HepG2 (cell line): ENCODE data around the gene APEX2. TPM values are rescaled to one million over a fixed set of nuclear protein-coding genes. Genes with fewer than 3 reads are reported as not detected.
A peak's percentile ranks its signal among the peaks of the same experiment; 100 is the strongest.

Source experiments
- ATAC-seq: fragments of 200-7000 bp; cut with Tn5 transposase; 3 replicates; pipeline ENCODE4 v1.9.1; 2020; ENCODE audit warnings: mild to moderate bottlenecking, moderate library complexity
- BruUV-seq: library from RNA; stranded (reverse); fragments of 400-500 nt; replicated peaks from 2 replicates; lab custom pipeline; 2021; lab: Mats Ljungman, UMichigan
- CTCF ChIA-PET: fragments of 300-600 bp; formaldehyde crosslinking; extraction: SDS; loops from one replicate; lab custom pipeline; 2021; ENCODE audit warnings: low total read pairs, inconsistent platforms, low intra/inter-chr PET ratio; lab: Yijun Ruan, JAX
- POLR2A ChIA-PET: fragments of 350-600 bp; sonication (Branson Sonifier 250); formaldehyde crosslinking; loops from one replicate; lab custom pipeline; 2020; ENCODE audit warnings: antibody characterized with exemption, inconsistent platforms; lab: Yijun Ruan, JAX
- DNase-seq: peaks from one replicate; pipeline ENCODE4 v3.0.0-alpha.2; 2015; ENCODE audit warnings: low spot score
- FAIRE-seq: peaks from 3 replicates; lab custom pipeline; 2011; peaks lifted over from hg19 to GRCh38; lab: Jason Lieb, UNC
- H2AFZ ChIP-seq: one replicate; pipeline ENCODE4 v1.6.1; 2011; ENCODE audit warnings: low read length, inconsistent platforms
- H3K27ac ChIP-seq: fragments of 300-600 bp; 3 replicates; pipeline ENCODE4 v1.8.0; 2011; ENCODE audit warnings: mixed run types, mild to moderate bottlenecking, mixed read lengths, low read length, inconsistent platforms; ENCODE audit not compliant: insufficient read depth; ENCODE audit errors: extremely low read length
- H3K27me3 ChIP-seq, 2 experiments: fragments of 200-600 bp in 1 of 2; 2 replicates in 1 of 2; 3 replicates in 1 of 2; pipeline versions ENCODE4 v1.6.0 to v1.8.0; 2011; ENCODE audit warnings: low read length in 2 of 2, mild to moderate bottlenecking in 2 of 2, moderate library complexity in 2 of 2, inconsistent platforms in 1 of 2; ENCODE audit not compliant: insufficient read depth in 2 of 2, control insufficient read depth in 1 of 2
- H3K36me3 ChIP-seq, 2 experiments: fragments of 200-600 bp in 1 of 2; replicated peaks in 1 of 2; 2 replicates in 1 of 2; 3 replicates in 1 of 2; pipeline versions ENCODE4 v1.5.1 to v1.8.0; 2011; ENCODE audit warnings: low read length in 2 of 2, inconsistent platforms in 1 of 2; ENCODE audit not compliant: insufficient read depth in 2 of 2, control insufficient read depth in 1 of 2
- H3K4me1 ChIP-seq: 2 replicates; pipeline ENCODE4 v1.5.1; 2012; ENCODE audit warnings: low read length, inconsistent platforms; ENCODE audit not compliant: insufficient read depth
- H3K4me2 ChIP-seq: 2 replicates; pipeline ENCODE4 v1.6.0; 2011; ENCODE audit warnings: low read depth, low read length, inconsistent platforms
- H3K4me3 ChIP-seq, 3 experiments: fragments of 200-600 bp in 1 of 3; sonication (generic), shearing (Covaris generic) in 1 of 3; replicated peaks in 1 of 3; 2 replicates each; pipeline ENCODE4 v1.5.1; 2011 to 2016; ENCODE audit warnings: low read length in 3 of 3, inconsistent platforms in 2 of 3, low read depth in 2 of 3, mild to moderate bottlenecking in 2 of 3, control low read depth in 1 of 3, mixed read lengths in 1 of 3; ENCODE audit not compliant: insufficient read depth in 1 of 3
- H3K79me2 ChIP-seq: one replicate; pipeline ENCODE4 v1.6.1; 2011; ENCODE audit warnings: low read length, inconsistent platforms; ENCODE audit not compliant: insufficient read depth
- H3K9ac ChIP-seq: 2 replicates; pipeline ENCODE4 v1.6.0; 2011; ENCODE audit warnings: mild to moderate bottlenecking, low read depth, low read length, inconsistent platforms; ENCODE audit not compliant: insufficient read depth
- H3K9me3 ChIP-seq: 2 replicates; pipeline ENCODE4 v1.5.1; 2012; ENCODE audit warnings: mild to moderate bottlenecking, low read length
- H4K20me1 ChIP-seq: 2 replicates; pipeline ENCODE4 v1.6.0; 2011; ENCODE audit warnings: inconsistent platforms, mild to moderate bottlenecking, low read length, moderate library complexity; ENCODE audit not compliant: insufficient read depth
- DNMT3B ChIP-seq: conservative IDR thresholded peaks from 2 replicates; pipeline ENCODE4 v1.6.1; 2016; ENCODE audit warnings: missing biosample characterization, control low read depth
- E2F5 ChIP-seq: sonication (generic); formaldehyde crosslinking; conservative IDR thresholded peaks from 2 replicates; pipeline ENCODE4 v1.4.0; 2020; ENCODE audit warnings: missing genetic modification reagents
- FOSL2 ChIP-seq: sonication (generic); formaldehyde crosslinking; IDR thresholded peaks from 2 replicates; pipeline ENCODE4 v1.4.0; 2020; ENCODE audit warnings: missing genetic modification reagents
- HNF4A ChIP-seq: sonication (generic); formaldehyde crosslinking; IDR thresholded peaks from 2 replicates; pipeline ENCODE4 v1.4.0; 2020; ENCODE audit warnings: missing genetic modification reagents
- JUN ChIP-seq: sonication (generic); formaldehyde crosslinking; IDR thresholded peaks from 2 replicates; pipeline ENCODE4 v1.4.0; 2020; ENCODE audit warnings: mild to moderate bottlenecking, missing genetic modification reagents
- NR2F1 ChIP-seq, 2 experiments: fragments of 450-650 bp in 1 of 2; formaldehyde crosslinking in 1 of 2; IDR thresholded peaks; 2 replicates each; pipeline versions ENCODE4 v1.5.0 to v1.6.1; 2016 to 2020; ENCODE audit warnings: mild to moderate bottlenecking in 1 of 2, missing compliant biosample characterization in 1 of 2, missing genetic modification reagents in 1 of 2, moderate library complexity in 1 of 2
- PBX3 ChIP-seq: sonication (generic); formaldehyde crosslinking; IDR thresholded peaks from 2 replicates; pipeline ENCODE4 v1.8.1; 2023; ENCODE audit warnings: missing genetic modification reagents, inconsistent platforms, borderline replicate concordance
- PITX1 ChIP-seq: sonication (generic); formaldehyde crosslinking; IDR thresholded peaks from 2 replicates; pipeline ENCODE4 v1.5.1; 2020; ENCODE audit warnings: mild to moderate bottlenecking, missing genetic modification reagents
- RARA ChIP-seq: IDR thresholded peaks from 2 replicates; pipeline ENCODE4 v1.6.1; 2016; ENCODE audit warnings: missing genetic modification reagents, missing compliant biosample characterization
- SUZ12 ChIP-seq: fragments of 150-350 bp; IDR thresholded peaks from 2 replicates; pipeline ENCODE4 v1.6.1; 2014; ENCODE audit warnings: low read depth, low read length
- ZBTB34 ChIP-seq: sonication (generic); formaldehyde crosslinking; IDR thresholded peaks from 2 replicates; pipeline ENCODE4 v1.8.0; 2022; ENCODE audit warnings: mild to moderate bottlenecking, missing genetic modification reagents
- ZNF30 ChIP-seq: sonication (generic); formaldehyde crosslinking; IDR thresholded peaks from 2 replicates; pipeline ENCODE4 v1.5.0; 2020; ENCODE audit warnings: mild to moderate bottlenecking, missing genetic modification reagents
- ZNF430 ChIP-seq: sonication (generic); formaldehyde crosslinking; IDR thresholded peaks from 2 replicates; pipeline ENCODE4 v1.9.0; 2021; ENCODE audit warnings: mild to moderate bottlenecking, missing genetic modification reagents
- ZNF891 ChIP-seq: sonication (generic); formaldehyde crosslinking; IDR thresholded peaks from 2 replicates; pipeline ENCODE4 v1.5.0; 2020; ENCODE audit warnings: mild to moderate bottlenecking, missing genetic modification reagents
- WGBS: methylation state at CpG from one replicate; pipeline ENCODE4 v1.1.6; 2017; ENCODE audit warnings: low lambda C conversion rate; 5-methylcytosine and 5-hydroxymethylcytosine counted together
- in situ Hi-C: cut with HindIII; loops from 2 replicates; pipeline ENCODE4 v1.10.0; 2017; ENCODE audit warnings: low pct_unique_long_range_greater_than_20kb; ENCODE audit not compliant: extremely low pct_ligation_motif_present
- intact Hi-C: fragments of 100-400 bp; cut with micrococcal nuclease; formaldehyde crosslinking; loops from one replicate; pipeline ENCODE4 v1.10.0; 2022; ENCODE audit not compliant: unreplicated experiment
- polyA plus RNA-seq, 8 experiments: library from polyadenylated mRNA; depleted of rRNA in 3 of 8; stranded (reverse) in 7 of 8; unstranded in 1 of 8; fragments of >200 nt; fragmentation: Illumina TruSeq in 4 of 8; extraction: Trizol in 4 of 8; gene quantifications; 2 replicates each; pipeline versions ENCODE4 v1.2.1 to v1.2.3, GENCODE V29; 2011 to 2016; ENCODE audit warnings: low read depth in 4 of 8, missing spikeins in 1 of 8, mixed read lengths in 1 of 8; ENCODE audit not compliant: insufficient read depth in 1 of 8
- total RNA-seq, 5 experiments: library from RNA; depleted of rRNA; stranded (reverse); fragments of >200 nt; fragmentation: Illumina TruSeq; extraction: Trizol; gene quantifications; 2 replicates each; pipeline ENCODE4 v1.2.3, GENCODE V29; 2016; ENCODE audit warnings: low read depth in 1 of 5
- TF ChIP-seq, protein P1 (sequence below): IDR thresholded peaks from 2 replicates; pipeline ENCODE4 v1.6.1; 2012; ENCODE audit warnings: inconsistent platforms
- TF ChIP-seq, protein P2 (sequence below): IDR thresholded peaks from 2 replicates; pipeline ENCODE4 v1.6.1; 2016
- TF ChIP-seq, protein P3 (sequence below): sonication (generic); formaldehyde crosslinking; IDR thresholded peaks from 2 replicates; pipeline ENCODE4 v1.5.1; 2020; ENCODE audit warnings: missing genetic modification reagents, mild to moderate bottlenecking, borderline replicate concordance

The APEX2 gene
- total and polyA plus RNA-seq, 2 of the 13 experiments (the other 11 are each of a cell fraction or from before 2014, with no cell fraction given): 12.7 to 17.8 TPM

GRCh38 chrX:54994668-54995351 is 5.4 kb upstream of the APEX2 start:
- Histone ChIP-seq H4K20me1 (no peaks in the 10 kb centered on the region), H3K79me2 (no peaks in the 10 kb centered on the region), H3K4me1 (peaks cover 64% of the 10 kb centered on the region), H3K4me3 (peak overlapping the region in 1 of 3 experiments; percentile 62; a peak in 2 of 6 replicates), H2AFZ (no peak overlapping the region), H3K4me2 (peak overlapping the region; percentile 84), H3K9me3 (no peaks in the 10 kb centered on the region), H3K27ac (peak overlapping the region; percentile 70), H3K36me3 (no peaks in the 10 kb centered on the region), H3K27me3 (no peaks in the 10 kb centered on the region; a peak in 1 of 5 replicates), H3K9ac (no peak overlapping the region)
- intact Hi-C loops (loop anchor here (2.0 kb wide), 1 partner anchor 74 kb away; the partner anchor contains the start of gene TRO), in situ Hi-C loops (no loop called here)
- DNase-seq: no peak
- ChIA-PET CTCF (no interaction called here), POLR2A (interaction anchor here (1.0 to 2.1 kb wide), 3 partner anchors 11 to 15 kb away, joined by 3 to 16 read pairs (median 4); no protein-coding TSS in a partner anchor)
- WGBS: 3% methylated on average over 6 of the region's 6 CpGs
- BruUV-seq: no TSS peak
- peak; percentile 63 for FAIRE-seq
- peak; percentile 62 for ATAC-seq
- TF ChIP-seq ZNF30 (CRISPR knock-in tag) (no peak), JUN (CRISPR knock-in tag) (0 out of 2 replicates have a peak, but pooled peaks have one; percentile 26), DNMT3B (no peak), HNF4A (CRISPR knock-in tag) (0 out of 2 replicates have a peak, but pooled peaks have one; percentile 12), ZBTB34 (no peak), SUZ12 (no peak), FOSL2 (peak; percentile 86), ZNF430 (CRISPR knock-in tag) (no peak), PBX3 (CRISPR knock-in tag) (no peak), PITX1 (CRISPR knock-in tag) (0 out of 2 replicates have a peak, but pooled peaks have one; percentile 25), RARA (CRISPR knock-in tag) (0 out of 2 replicates have a peak, but pooled peaks have one; percentile 36), NR2F1 (CRISPR knock-in tag; IDR thresholded peaks at IDR 0.05) (no peak), E2F5 (CRISPR knock-in tag) (no peak), ZNF891 (CRISPR knock-in tag) (no peak)
- TF ChIP-seq, protein P1, sequence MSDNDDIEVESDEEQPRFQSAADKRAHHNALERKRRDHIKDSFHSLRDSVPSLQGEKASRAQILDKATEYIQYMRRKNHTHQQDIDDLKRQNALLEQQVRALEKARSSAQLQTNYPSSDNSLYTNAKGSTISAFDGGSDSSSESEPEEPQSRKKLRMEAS: 0 out of 2 replicates have a peak, but pooled peaks have one; percentile 42
- TF ChIP-seq, protein P2, sequence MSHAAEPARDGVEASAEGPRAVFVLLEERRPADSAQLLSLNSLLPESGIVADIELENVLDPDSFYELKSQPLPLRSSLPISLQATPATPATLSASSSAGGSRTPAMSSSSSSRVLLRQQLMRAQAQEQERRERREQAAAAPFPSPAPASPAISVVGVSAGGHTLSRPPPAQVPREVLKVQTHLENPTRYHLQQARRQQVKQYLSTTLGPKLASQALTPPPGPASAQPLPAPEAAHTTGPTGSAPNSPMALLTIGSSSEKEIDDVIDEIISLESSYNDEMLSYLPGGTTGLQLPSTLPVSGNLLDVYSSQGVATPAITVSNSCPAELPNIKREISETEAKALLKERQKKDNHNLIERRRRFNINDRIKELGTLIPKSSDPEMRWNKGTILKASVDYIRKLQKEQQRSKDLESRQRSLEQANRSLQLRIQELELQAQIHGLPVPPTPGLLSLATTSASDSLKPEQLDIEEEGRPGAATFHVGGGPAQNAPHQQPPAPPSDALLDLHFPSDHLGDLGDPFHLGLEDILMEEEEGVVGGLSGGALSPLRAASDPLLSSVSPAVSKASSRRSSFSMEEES (CRISPR knock-in tag): 0 out of 2 replicates have a peak, but pooled peaks have one; percentile 27
- TF ChIP-seq, protein P3, sequence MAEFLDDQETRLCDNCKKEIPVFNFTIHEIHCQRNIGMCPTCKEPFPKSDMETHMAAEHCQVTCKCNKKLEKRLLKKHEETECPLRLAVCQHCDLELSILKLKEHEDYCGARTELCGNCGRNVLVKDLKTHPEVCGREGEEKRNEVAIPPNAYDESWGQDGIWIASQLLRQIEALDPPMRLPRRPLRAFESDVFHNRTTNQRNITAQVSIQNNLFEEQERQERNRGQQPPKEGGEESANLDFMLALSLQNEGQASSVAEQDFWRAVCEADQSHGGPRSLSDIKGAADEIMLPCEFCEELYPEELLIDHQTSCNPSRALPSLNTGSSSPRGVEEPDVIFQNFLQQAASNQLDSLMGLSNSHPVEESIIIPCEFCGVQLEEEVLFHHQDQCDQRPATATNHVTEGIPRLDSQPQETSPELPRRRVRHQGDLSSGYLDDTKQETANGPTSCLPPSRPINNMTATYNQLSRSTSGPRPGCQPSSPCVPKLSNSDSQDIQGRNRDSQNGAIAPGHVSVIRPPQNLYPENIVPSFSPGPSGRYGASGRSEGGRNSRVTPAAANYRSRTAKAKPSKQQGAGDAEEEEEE (CRISPR knock-in tag): no peak
